PFSK-1 (cell line): Measurements from ENCODE around the gene SIDT2.

ENCODE experiments used
- POLR2AphosphoS5 ChIP-seq: IDR thresholded peaks from 2 replicates; pipeline ENCODE4 v1.6.1; 2012; ENCODE audit warnings: low read depth, mild to moderate bottlenecking, control low read depth, low read length, moderate library complexity
- SIN3A ChIP-seq: IDR thresholded peaks from 2 replicates; pipeline ENCODE4 v1.6.1; 2012; ENCODE audit warnings: mild to moderate bottlenecking, low read length, moderate library complexity, borderline replicate concordance; ENCODE audit not compliant: insufficient read depth
- TAF1 ChIP-seq: IDR thresholded peaks from 2 replicates; pipeline ENCODE4 v1.6.1; 2012; ENCODE audit warnings: low read length, control low read depth, borderline replicate concordance; ENCODE audit not compliant: insufficient read depth
- TF ChIP-seq, protein P1 (sequence below), 2 experiments: IDR thresholded peaks; 2 replicates each; pipeline versions ENCODE4 v1.6.1 to v1.8.0; 2011 to 2012; ENCODE audit warnings: low read depth in 2 of 2, low read length in 2 of 2, control low read depth in 1 of 2, inconsistent platforms in 1 of 2, mild to moderate bottlenecking in 1 of 2, moderate library complexity in 1 of 2; ENCODE audit not compliant: insufficient read depth in 1 of 2

DNA sequence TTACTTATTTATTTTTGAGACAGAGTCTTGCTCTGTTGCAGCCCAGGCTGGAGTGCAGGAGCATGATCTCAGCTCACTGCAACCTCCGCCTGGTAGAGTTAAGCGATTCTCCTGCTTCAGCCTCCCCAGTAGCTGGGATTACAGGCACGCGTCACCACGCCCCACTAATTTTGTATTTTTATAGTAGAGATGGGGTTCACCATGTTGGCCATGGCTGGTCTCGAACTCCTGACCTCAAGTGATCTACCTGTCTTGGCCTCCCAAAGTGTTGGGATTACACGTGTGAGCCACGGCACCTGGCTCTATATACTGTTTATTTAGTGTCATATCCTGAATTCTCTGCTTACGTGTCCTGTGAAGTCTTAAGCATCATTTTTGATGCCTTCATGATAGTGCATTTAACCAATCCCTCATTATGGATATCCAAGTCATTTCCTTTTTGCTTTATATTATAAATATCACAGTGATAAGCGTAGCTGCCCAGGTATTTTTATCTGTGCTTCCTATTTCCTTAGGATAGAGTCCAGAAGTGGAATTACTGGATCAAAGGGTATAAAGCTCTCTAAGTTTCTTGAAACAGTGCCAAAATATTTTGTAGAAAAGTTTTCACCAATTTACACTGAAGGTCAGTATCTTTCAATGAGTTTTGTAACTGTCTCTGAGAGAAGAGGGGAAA, 871 bp upstream of the SIDT2 start:
- TF ChIP-seq TAF1 (no peak), POLR2AphosphoS5 (no peak), SIN3A (no peak)
- TF ChIP-seq, protein P1, sequence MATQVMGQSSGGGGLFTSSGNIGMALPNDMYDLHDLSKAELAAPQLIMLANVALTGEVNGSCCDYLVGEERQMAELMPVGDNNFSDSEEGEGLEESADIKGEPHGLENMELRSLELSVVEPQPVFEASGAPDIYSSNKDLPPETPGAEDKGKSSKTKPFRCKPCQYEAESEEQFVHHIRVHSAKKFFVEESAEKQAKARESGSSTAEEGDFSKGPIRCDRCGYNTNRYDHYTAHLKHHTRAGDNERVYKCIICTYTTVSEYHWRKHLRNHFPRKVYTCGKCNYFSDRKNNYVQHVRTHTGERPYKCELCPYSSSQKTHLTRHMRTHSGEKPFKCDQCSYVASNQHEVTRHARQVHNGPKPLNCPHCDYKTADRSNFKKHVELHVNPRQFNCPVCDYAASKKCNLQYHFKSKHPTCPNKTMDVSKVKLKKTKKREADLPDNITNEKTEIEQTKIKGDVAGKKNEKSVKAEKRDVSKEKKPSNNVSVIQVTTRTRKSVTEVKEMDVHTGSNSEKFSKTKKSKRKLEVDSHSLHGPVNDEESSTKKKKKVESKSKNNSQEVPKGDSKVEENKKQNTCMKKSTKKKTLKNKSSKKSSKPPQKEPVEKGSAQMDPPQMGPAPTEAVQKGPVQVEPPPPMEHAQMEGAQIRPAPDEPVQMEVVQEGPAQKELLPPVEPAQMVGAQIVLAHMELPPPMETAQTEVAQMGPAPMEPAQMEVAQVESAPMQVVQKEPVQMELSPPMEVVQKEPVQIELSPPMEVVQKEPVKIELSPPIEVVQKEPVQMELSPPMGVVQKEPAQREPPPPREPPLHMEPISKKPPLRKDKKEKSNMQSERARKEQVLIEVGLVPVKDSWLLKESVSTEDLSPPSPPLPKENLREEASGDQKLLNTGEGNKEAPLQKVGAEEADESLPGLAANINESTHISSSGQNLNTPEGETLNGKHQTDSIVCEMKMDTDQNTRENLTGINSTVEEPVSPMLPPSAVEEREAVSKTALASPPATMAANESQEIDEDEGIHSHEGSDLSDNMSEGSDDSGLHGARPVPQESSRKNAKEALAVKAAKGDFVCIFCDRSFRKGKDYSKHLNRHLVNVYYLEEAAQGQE (IDR thresholded peaks at IDR 0.05; ENCODE audit: insufficient read depth in 1 of 2, low read depth in 2 of 2, low read length in 2 of 2) = no peak
